Stromal cell of bone marrow (primary cell): ENCODE results near the gene OR51F2.
"Not testable (repeated sequence)": the region's sequence is repeated elsewhere in the genome, so short reads cannot be mapped to it uniquely, and the experiment has no call there.

Experiments used
- DNase-seq: peaks from one replicate; pipeline ENCODE4 v3.0.0-alpha.2; 2012; ENCODE audit warnings: low read depth

OR51F2 gene

GRCh38 chr11:4821021-4821420 lies at the start of gene OR51F2:
Gene OR51F2 (plus strand): TSS chr11:4821321. CDS start chr11:4821422, 101 bp downstream.
- DNase-seq: no peak

DNA sequence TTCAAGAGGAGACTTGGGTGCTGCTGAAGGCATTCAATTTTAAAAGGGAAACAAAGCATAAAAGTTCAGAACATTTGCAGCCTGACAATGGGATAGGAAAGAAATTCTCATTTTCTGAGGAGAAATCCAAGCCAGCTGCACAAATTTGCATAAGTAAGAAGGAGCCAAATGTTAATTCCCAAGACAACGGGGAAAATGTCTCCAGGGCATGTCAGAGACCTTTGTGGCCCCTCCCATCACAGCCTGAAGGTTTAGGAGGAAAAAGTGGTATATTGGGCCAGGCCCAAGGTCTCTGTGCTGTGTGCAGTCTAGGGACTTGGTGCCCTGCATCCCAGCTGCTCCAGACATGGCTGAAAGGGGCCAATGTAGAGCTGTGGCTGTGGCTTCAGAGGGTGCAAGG lies 38.7 kb upstream of the OR51F2 start:
- DNase-seq: no peak

GRCh38 chr11:4797206-4797605 lies 23.9 kb upstream of the OR51F2 start:
- DNase-seq: no peak

GRCh38 chr11:4798427-4799183 lies 22.5 kb upstream of the OR51F2 start:
- DNase-seq: no peak

GRCh38 chr11:4801316-4801715 lies 19.8 kb upstream of the OR51F2 start:
- DNase-seq: not testable (repeated sequence)

DNA sequence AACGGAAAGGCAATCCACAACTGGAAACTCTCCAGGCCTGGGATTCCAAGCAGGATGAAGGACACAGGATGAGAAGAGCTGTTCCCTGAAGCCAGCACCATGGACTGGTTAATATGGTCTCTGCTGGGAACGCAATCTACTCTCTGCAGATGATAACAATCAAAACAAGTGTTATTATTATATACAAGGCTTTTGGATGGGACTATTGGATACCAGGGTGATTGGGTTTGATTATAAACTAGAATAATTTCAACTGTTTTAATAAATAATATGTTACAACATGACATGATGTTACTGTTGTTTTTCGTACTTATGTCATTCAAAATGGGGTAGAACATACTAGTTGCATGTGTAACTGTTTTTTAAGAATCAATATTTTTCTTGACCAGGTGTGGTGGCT lies 16.8 kb upstream of the OR51F2 start, which contains the start of gene OR52R1:
TSS of gene OR52R1 (minus strand) at position 101 of the 400 bp plus-strand sequence. CDS start at position 101, 0 bp downstream.
- no peak for DNase-seq

DNA sequence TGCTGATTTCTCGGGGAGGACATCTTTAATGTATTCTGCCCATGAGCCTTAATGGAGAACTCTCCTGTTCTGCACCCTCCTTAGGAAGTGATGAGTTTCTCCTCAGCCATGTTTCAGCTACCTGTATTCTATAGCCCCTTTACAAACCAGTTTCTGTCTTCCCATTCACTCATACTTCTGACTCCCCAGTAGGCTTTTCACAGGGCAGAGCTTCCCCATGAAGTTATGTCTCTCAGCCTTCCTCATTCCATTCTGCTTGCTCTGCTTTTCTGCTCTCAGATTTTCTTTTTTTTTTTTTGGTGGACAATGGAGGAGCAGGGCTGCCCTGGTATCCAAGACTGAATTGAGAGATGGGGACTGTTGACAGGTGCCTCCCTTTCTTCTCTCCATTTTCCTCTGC lies 12.6 kb upstream of the OR51F2 start:
- DNase-seq: no peak

DNA sequence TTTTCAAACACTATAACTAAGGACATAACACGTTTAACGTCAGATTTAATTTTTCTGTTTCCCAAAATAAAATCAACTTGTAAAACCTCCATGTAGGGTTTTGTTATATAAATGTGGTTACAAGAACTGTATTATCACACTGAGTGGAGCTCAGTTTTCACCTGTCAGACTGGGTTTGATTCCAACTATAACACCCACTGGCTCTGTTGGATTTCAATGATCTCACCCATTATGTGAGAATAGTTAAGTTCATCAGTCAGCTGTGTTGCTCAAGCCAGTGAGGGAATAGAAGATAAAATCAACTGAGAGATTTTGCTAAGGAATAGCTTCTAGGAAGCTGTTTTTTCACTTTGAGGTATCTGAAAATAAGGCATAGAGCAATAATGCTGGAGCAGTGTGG lies 11.9 kb upstream of the OR51F2 start:
- no peak for DNase-seq

- DNase-seq: no peak
Measured at GRCh38 chr11:4825132-4825531, 4.0 kb downstream of the OR51F2 start.

DNA sequence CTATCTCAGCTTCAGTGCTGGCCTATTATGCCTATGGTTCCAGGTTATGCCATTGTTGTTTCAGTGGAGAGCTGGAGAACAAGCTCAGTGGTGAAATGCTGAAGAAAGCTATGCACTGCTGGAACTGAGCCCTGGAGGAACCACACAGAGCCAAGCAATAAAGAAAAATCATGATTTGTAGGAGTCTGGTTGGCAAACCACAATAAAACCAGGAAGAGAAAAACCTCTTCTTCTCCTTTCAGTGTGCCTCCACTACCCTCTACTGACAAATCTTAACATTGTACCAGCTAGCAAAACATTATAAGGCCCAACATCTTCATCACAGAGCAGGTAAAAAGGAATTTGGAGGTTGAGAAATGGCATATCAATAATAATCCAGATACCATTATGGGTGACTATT lies 5.3 kb downstream of the OR51F2 start:
- peak; percentile 67 for DNase-seq

DNA sequence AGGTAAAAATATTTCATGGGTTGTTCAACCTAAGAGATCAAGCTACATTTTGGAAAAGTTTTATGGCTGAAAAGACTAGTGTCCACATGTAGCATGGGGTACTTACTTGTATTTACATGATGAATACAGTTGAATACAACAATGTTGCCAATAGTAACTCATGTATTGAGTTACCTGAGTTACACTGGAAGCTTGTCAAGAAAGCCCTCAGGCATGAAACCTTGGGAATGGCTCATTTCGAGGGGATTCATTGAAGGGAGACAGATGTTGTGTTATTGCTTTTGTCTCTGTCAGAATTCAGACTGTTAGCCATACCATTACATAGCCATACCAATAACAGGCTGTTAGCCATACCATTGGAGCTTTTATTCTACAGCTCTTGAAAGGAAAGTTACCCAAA lies 9.2 kb downstream of the OR51F2 start:
- DNase-seq: no peak

GRCh38 chr11:4830909-4831308 lies 9.8 kb downstream of the OR51F2 start:
- no peak for DNase-seq

DNA sequence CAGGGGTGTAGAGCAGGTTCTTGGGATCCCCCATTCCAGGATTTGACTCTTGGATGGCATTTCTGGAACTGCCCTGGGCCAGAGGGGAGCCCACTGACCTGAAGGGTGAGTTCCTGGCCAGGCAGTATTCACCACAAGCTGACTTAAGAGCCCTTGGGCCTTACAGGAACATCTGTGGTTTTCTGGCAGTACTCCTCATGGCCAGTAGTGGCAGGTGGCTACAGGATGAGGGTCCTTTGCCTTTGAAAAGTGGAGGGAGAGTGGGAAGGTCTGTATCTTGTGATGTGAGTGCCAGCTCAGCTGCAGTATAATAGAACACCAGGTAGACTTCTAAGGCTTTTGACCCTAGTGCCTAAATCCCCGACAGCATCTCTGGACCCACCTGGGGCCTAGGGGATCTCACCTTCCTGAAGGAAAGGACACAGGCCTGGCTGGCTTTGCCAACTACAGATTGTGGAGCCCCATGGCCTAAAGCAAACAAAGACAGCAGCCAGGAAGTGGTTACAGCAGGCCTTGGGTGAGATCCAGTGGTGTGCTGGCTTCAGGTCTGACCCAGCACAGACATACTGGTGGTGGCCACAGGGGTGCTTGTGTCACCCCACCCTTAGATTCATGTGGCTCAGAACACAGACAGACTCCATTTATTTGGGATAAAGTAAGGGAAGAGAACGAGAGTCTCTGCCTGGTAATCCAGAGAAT lies 18.9 kb downstream of the OR51F2 start:
- DNase-seq: no peak

GRCh38 chr11:4848908-4849532 lies 27.9 kb downstream of the OR51F2 start, which contains the start of gene OR51S1:
Gene OR51S1 (minus strand): TSS chr11:4849208. CDS start chr11:4849208, 0 bp downstream.
- DNase-seq: no peak

- DNase-seq: no peak
Measured at GRCh38 chr11:4851033-4851432, 29.9 kb downstream of the OR51F2 start.

DNA sequence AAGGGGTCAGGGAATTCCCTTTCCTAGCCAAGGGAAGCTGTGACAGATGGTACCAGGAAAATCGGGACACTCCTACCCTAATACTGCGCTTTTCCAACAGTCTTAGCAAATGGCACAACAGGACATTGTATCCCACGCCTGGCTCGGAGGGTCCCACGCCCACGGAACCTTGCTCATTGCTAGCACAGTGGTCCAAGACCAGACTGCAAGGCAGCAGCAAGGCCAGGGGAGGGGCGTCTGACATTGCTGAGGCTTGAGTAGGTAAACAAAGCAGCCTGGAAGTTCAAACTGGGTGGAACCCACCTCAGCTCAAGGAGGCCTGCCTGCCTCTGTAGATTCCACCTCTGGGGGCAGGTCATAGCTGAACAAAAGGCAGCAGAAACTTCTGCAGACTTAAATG lies 33.2 kb downstream of the OR51F2 start:
- DNase-seq: not testable (repeated sequence)

DNA sequence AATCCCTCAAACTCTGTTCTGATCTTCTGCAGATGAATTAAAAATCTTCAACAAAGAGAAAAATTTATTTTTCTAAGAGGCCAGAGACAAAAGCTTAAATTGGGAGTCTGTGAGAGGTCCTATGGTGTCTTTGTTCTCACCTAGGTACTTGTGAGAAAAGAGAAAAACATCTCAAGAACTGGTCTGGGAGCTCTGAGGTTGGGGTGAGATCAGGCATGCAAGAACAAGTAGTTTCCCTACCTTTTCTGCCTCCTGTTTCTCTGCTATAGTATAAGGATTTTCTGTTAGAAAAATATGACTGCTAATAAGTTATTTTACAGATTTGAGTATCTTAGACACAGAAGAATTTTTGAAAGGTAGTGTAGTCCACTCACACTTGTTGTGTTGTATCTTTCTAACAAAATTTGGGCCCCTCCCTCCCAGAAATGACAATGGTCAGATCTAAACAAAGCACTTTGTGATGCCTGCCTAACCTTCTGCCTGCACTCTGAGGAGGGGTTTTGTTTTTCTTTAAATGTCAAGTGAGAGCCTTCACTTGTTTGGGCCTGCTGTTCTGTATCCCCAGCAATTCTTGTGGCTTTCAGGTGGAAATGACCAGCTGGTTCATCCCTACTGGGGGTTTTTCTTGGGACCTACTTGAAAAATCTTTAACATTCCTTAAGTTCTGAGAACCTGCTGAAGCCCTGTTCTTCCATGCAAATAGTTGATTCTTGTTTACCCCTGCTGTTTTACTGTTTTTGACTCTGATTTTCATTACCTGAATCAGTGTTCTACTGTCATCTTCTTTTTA lies 41.5 kb downstream of the OR51F2 start:
- DNase-seq: no peak

DNA sequence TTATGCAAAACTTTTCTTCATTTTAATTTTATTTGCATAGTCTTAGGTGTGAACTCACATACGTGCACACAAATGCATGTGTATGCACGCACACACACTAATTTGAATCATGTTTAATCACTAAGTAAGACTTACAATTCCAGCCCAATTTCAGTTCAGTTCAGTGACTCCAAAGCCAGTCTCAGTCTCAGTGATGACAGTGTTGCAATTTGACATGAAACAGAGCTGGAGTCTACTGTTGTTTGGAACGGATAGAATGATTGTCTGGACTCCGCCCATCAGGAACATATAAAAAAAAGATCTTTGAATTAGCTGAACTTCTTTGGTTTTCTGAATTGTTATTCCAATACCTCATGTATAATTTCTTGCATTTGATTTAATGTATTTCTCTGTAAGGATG lies 42.8 kb downstream of the OR51F2 start:
- DNase-seq: no peak

DNA sequence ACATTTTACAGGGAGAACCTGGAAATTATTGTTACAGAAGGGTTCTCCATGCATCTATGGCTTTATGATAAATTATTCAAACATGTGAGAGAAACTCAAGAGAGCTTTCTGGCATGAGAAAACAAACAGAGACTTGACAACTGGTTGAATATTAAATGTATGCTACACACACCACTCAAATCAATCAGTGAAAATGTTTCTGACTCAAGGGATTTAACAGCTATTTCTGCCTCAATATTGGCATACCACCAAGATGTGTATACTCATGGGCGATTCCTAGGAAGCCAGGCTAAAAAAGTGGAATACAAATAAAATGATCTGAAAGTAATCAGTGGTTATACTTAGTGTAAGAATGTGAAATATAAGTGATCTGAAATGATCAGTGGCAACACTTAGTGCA lies 44.7 kb downstream of the OR51F2 start:
- DNase-seq: no peak
